ENCODE measurements around the gene CTNNA3.

CTNNA3 gene

GRCh38 chr10:66222462-66223046 is 1473.4 kb downstream of the CTNNA3 start:
- H3K4me3 ChIP-seq (ENCODE audit: low read length): no peak overlapping the region
- no peak for DNase-seq (ENCODE audit: low read depth)
- no peak for TF ChIP-seq CTCF (conservative IDR thresholded peaks at IDR 0.05; ENCODE audit: low read length)

GRCh38 chr10:66218981-66219587 is 1476.9 kb downstream of the CTNNA3 start:
- no peak for TF ChIP-seq CTCF (conservative IDR thresholded peaks at IDR 0.05; ENCODE audit: low read length)
- H3K4me3 ChIP-seq (ENCODE audit: low read length): no peak overlapping the region
- no peak for DNase-seq (ENCODE audit: low read depth)

GRCh38 chr10:66218289-66218688 is 1477.7 kb downstream of the CTNNA3 start:
- no peak for DNase-seq (ENCODE audit: low read depth)
- TF ChIP-seq CTCF (conservative IDR thresholded peaks at IDR 0.05; ENCODE audit: low read length): no peak
- no peak overlapping the region for H3K4me3 ChIP-seq (ENCODE audit: low read length)

- no peak for TF ChIP-seq CTCF (conservative IDR thresholded peaks at IDR 0.05; ENCODE audit: low read length)
- DNase-seq (ENCODE audit: low read depth): no peak
- no peak overlapping the region for H3K4me3 ChIP-seq (ENCODE audit: low read length)
These were observed 1480.1 kb downstream of the CTNNA3 start for GRCh38 chr10:66215920-66216319.

- no peak for TF ChIP-seq CTCF (conservative IDR thresholded peaks at IDR 0.05; ENCODE audit: low read length)
- H3K4me3 ChIP-seq (ENCODE audit: low read length): no peak overlapping the region
- DNase-seq (ENCODE audit: low read depth): no peak
These were observed 1481.1 kb downstream of the CTNNA3 start for GRCh38 chr10:66214721-66215404.

GRCh38 chr10:66209025-66209424 is 1487.0 kb downstream of the CTNNA3 start:
- DNase-seq (ENCODE audit: low read depth): no peak
- H3K4me3 ChIP-seq (ENCODE audit: low read length): no peak overlapping the region
- no peak for TF ChIP-seq CTCF (conservative IDR thresholded peaks at IDR 0.05; ENCODE audit: low read length)

GRCh38 chr10:66204838-66205237 is 1491.2 kb downstream of the CTNNA3 start:
- no peak overlapping the region for H3K4me3 ChIP-seq (ENCODE audit: low read length)
- no peak for TF ChIP-seq CTCF (conservative IDR thresholded peaks at IDR 0.05; ENCODE audit: low read length)
- DNase-seq (ENCODE audit: low read depth): no peak
